ENCODE data around the gene FBXL16. TPM values are rescaled to one million over a fixed set of nuclear protein-coding genes. Genes with fewer than 3 reads are reported as not detected.

The FBXL16 gene
- total RNA-seq, 1 donor from 2014 or later = 1.3 TPM

- DNase-seq (ENCODE audit: low spot score) = no peak
These were observed 29.6 kb upstream of the FBXL16 start for GRCh38 chr16:734981-735881.

GRCh38 chr16:734208-734980 is 28.8 kb upstream of the FBXL16 start:
- DNase-seq (ENCODE audit: low spot score) = no peak

GRCh38 chr16:733382-734207 is 28.0 kb upstream of the FBXL16 start:
- DNase-seq (ENCODE audit: low spot score) = no peak

- no peak for DNase-seq (ENCODE audit: low spot score)
These were observed 27.3 kb upstream of the FBXL16 start for GRCh38 chr16:732936-733335.

- DNase-seq (ENCODE audit: low spot score) = no peak
These were observed 26.7 kb upstream of the FBXL16 start for GRCh38 chr16:732332-732731.

- no peak for DNase-seq (ENCODE audit: low spot score)
These were observed 25.3 kb upstream of the FBXL16 start for GRCh38 chr16:730666-731509.

GRCh38 chr16:729768-730665 is 24.4 kb upstream of the FBXL16 start:
- DNase-seq (ENCODE audit: low spot score) = no peak

- DNase-seq (ENCODE audit: low spot score) = no peak
These were observed 23.5 kb upstream of the FBXL16 start for GRCh38 chr16:728890-729744.

GRCh38 chr16:728131-728889 is 22.7 kb upstream of the FBXL16 start:
- DNase-seq (ENCODE audit: low spot score) = peak; percentile 74

GRCh38 chr16:727291-727977 is 21.8 kb upstream of the FBXL16 start:
- no peak for DNase-seq (ENCODE audit: low spot score)

- DNase-seq (ENCODE audit: low spot score) = peak; percentile 67
These were observed 21.1 kb upstream of the FBXL16 start, which contains the start of the genes CCDC78 and HAGHL for GRCh38 chr16:726438-727290. CCDC78 (minus strand) TSS chr16:726443; CDS start chr16:726367, 76 bp downstream. HAGHL (plus strand) TSS chr16:727106; CDS start chr16:727510, 404 bp downstream.

GRCh38 chr16:726188-726437 is 20.5 kb upstream of the FBXL16 start:
- DNase-seq (ENCODE audit: low spot score) = no peak

GRCh38 chr16:725463-726187 is 20.0 kb upstream of the FBXL16 start:
- no peak for DNase-seq (ENCODE audit: low spot score)

- no peak for DNase-seq (ENCODE audit: low spot score)
These were observed 19.4 kb upstream of the FBXL16 start for GRCh38 chr16:725041-725376.

GRCh38 chr16:724188-725040 is 18.8 kb upstream of the FBXL16 start:
- DNase-seq (ENCODE audit: low spot score) = no peak

Data from ureter (tissue), 1 donor.